Naive thymus-derived CD8-positive, alpha-beta T cell (primary cell): ENCODE data around the gene ITPKC. TPM values are rescaled to one million over a fixed set of nuclear protein-coding genes. Genes with fewer than 3 reads are reported as not detected.

ENCODE experiments used
- ATAC-seq, 2 donors: fragments of 150-1000 bp; cut with Tn5 transposase in 1 of 2; sonication (Bioruptor Pico), chemical (Tn5 transposase) in 1 of 2; 1 replicate in 1 of 2; 2 replicates in 1 of 2; pipeline ENCODE4 v1.10.0; 2021; ENCODE audit warnings: mild to moderate bottlenecking in 2 of 2, moderate library complexity in 2 of 2
- POLR2A ChIA-PET: fragments of 350-600 bp; sonication (Branson Sonifier 250); formaldehyde crosslinking; loops from one replicate; lab custom pipeline; 2021; ENCODE audit warnings: antibody characterized with exemption; lab: Charles Lee
- DNase-seq, 10 donors: peaks; one replicate each; pipeline versions ENCODE4 v3.0.0 to v3.0.0-alpha.2; 2020 to 2022
- H3K27ac Mint-ChIP-seq, 10 donors: one replicate each; pipeline ENCODE4 v1.8.0; 2020 to 2022; ENCODE audit warnings: mild to moderate bottlenecking in 10 of 10, mixed read lengths in 10 of 10, moderate library complexity in 4 of 10, inconsistent platforms in 1 of 10
- H3K27me3 Mint-ChIP-seq, 5 donors: one replicate each; pipeline ENCODE4 v1.8.0; 2021 to 2022; ENCODE audit warnings: mixed read lengths in 5 of 5
- H3K36me3 Mint-ChIP-seq, 3 donors: one replicate each; pipeline ENCODE4 v1.8.0; 2020 to 2022; ENCODE audit warnings: mixed read lengths in 3 of 3, mild to moderate bottlenecking in 2 of 3, inconsistent platforms in 1 of 3
- H3K4me1 Mint-ChIP-seq, 4 donors: one replicate each; pipeline ENCODE4 v1.8.0; 2021 to 2022; ENCODE audit warnings: mixed read lengths in 4 of 4
- H3K4me3 Mint-ChIP-seq, 10 donors: one replicate each; pipeline ENCODE4 v1.8.0; 2020 to 2022; ENCODE audit warnings: mild to moderate bottlenecking in 10 of 10, mixed read lengths in 10 of 10, moderate library complexity in 6 of 10, inconsistent platforms in 1 of 10
- H3K9me3 Mint-ChIP-seq, 9 donors: one replicate each; pipeline ENCODE4 v1.8.0; 2020 to 2022; ENCODE audit warnings: mixed read lengths in 9 of 9, mild to moderate bottlenecking in 3 of 9, inconsistent platforms in 1 of 9, moderate library complexity in 1 of 9
- polyA plus RNA-seq, 3 donors: library from polyadenylated mRNA; unstranded; fragments of 300-500 nt; fragmentation: Illumina TruSeq; gene quantifications; one replicate each; pipeline ENCODE4 v1.2.3, GENCODE V29; 2021
- total RNA-seq, 8 experiments: library from RNA in 2 of 8; stranded (reverse) in 2 of 8; gene quantifications; one replicate each; pipeline ENCODE4 v1.2.3 and lab custom pipeline; 2021 to 2026

Gene ITPKC
- total and polyA plus RNA-seq, 5 experiments from 2014 or later: 2.9 to 8.1 (median 5.7) TPM

DNA sequence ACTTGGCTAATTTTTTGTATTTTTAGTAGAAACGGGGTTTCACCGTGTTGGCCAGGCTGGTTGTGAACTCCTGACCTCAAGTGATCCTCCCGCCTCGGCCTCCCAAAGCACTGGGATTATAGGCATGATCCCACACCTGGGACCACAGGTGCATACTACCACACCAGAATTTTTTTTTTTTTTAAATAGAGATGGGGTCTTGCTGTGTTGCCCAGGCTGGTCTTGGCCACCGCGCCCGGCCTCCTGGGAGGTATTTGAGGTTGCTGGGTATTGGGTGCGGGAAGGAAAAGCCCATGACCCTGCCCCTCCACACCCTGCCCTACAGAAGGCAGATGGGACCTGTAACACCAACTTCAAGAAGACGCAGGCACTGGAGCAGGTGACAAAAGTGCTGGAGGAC is 19.7 kb downstream of the ITPKC start:
- Mint-ChIP-seq H3K36me3 (peaks cover 6 to 57% (median 18%) of the 10 kb centered on the region in 3 donors), H3K9me3 (no peaks in the 10 kb centered on the region), H3K4me3 (no peak overlapping the region), H3K4me1 (peaks cover 0 to 3% (median 0%) of the 10 kb centered on the region in 4 donors), H3K27ac (no peak overlapping the region), H3K27me3 (no peaks in the 10 kb centered on the region)
- POLR2A ChIA-PET: interaction anchor here (0.5 to 0.7 kb wide), 2 partner anchors 13 to 30 kb away, joined by 3 to 10 read pairs; no protein-coding TSS in a partner anchor
- no peak for DNase-seq
- ATAC-seq: no peak

DNA sequence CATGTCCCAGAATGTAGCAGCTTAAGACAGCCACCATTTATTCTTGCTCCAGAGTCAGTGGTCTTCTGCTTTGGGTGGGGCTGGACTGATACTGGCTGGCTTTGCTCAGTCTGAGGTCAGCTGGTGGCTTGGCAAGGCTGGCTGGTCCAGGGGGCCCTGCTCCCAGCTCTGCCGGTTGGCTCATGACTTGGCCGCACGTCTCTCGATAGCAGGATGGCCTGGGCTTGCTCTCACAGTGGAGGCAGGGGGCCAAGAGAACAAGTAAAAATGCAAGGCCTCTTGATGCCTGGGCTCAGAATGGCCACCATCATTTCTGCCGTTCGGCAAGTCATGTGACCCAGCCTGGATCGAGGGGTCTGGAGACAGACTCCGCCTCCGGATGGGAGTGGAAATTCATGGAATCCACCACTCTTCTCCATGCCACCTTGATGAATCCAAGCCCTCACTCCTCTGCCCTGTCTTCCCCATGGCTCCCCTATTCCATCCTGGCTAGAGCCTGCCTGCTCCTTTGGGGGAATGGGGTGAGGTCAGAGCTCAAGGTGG is 20.3 kb downstream of the ITPKC start:
- POLR2A ChIA-PET: no interaction called here
- H3K4me3 Mint-ChIP-seq: no peak overlapping the region
- no peaks in the 10 kb centered on the region for H3K27me3 Mint-ChIP-seq
- peaks cover 6 to 53% (median 18%) of the 10 kb centered on the region in 3 donors for H3K36me3 Mint-ChIP-seq
- no peak for DNase-seq
- ATAC-seq: no peak
- no peaks in the 10 kb centered on the region for H3K9me3 Mint-ChIP-seq
- H3K4me1 Mint-ChIP-seq: peaks cover 0 to 3% (median 1%) of the 10 kb centered on the region in 4 donors
- no peak overlapping the region for H3K27ac Mint-ChIP-seq

DNA sequence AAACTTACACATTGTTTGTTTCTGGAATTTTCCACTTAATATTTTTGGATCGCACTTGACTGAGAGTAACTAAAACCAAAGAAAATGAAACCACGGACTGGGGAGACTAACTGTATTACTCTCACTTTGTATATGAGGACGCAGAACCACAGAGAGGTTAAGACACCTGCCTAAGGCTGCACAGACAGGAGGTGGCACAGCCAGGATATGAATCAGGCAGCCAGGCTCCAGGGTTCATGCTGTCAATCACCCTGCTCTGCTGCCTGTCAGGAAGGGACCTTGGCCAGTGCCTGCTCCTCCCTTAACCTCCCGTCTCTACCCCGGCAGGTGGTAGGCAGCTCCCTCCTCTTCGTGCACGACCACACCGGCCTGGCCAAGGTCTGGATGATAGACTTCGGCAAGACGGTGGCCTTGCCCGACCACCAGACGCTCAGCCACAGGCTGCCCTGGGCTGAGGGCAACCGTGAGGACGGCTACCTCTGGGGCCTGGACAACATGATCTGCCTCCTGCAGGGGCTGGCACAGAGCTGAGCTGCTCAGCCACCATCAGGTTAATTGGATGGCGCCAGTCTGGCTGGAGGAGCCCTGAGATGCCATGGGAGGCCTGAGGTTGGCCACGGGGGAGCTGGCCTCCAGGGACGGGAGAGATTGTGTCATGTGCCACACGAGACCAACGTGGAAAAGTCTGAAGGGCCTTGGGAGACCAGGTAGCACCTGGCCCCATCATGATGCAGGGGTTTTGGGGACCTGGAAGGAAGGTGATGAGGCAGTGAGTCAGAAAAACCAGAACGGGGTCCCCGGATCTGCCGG is 22.3 kb downstream of the ITPKC start:
- H3K27me3 Mint-ChIP-seq: no peaks in the 10 kb centered on the region
- peak overlapping the region in 1 of 10 donors; percentile 62 for H3K27ac Mint-ChIP-seq
- DNase-seq (no peak), ATAC-seq (no peak)
- no peak overlapping the region for H3K4me3 Mint-ChIP-seq
- peaks cover 0 to 3% (median 1%) of the 10 kb centered on the region in 4 donors for H3K4me1 Mint-ChIP-seq
- no peaks in the 10 kb centered on the region for H3K9me3 Mint-ChIP-seq
- POLR2A ChIA-PET: interaction anchor here (2.3 kb wide), 1 partner anchor 68 kb away, joined by 5 read pairs; no protein-coding TSS in a partner anchor
- peaks cover 6 to 32% (median 10%) of the 10 kb centered on the region in 3 donors for H3K36me3 Mint-ChIP-seq

DNA sequence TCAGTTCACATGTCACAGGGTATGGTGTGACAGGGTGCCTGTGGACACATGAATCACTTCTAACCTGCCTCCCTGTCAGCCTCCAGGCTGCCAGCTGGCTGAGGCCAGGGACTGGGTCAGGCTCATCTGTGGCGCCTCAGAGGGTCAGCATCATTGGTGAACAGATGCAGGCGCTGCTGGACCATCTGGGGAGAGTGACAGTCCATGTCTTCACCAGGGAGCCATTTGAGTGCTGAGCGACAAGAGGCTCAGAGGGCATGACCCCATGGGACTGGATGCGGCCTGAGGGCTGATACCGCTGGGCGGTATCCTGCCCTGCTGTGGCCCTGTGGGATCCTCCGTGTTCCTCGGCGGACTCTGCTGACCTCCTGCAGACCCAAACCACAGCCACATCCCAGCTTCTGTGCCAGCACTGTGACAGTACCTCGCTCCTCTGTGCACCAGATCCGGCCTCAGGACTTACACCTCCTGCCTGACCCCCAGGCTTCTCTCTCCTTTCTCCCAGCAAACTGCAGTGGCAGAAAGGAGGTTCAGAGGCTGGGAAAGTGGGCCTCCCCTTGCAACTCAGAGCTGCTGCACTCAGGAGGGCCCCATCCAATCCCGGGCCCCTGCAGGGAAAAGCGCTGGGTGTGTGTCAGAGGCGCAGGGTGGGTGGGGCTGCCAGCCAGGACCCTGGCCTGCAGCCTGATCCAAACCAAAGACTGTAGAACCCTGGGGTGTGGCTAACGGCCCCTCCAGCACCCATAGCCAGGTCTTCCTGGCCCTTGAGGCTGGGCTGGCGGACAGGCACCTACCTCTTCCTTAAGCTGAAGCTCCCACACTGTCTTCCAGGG is 23.2 kb downstream of the ITPKC start:
- no peaks in the 10 kb centered on the region for H3K9me3 Mint-ChIP-seq
- H3K27me3 Mint-ChIP-seq: no peaks in the 10 kb centered on the region
- POLR2A ChIA-PET: interaction anchor here (2.3 kb wide), 1 partner anchor 67 kb away, joined by 5 read pairs; no protein-coding TSS in a partner anchor
- no peak for ATAC-seq
- no peak overlapping the region for H3K27ac Mint-ChIP-seq
- H3K4me3 Mint-ChIP-seq: no peak overlapping the region
- peaks cover 0 to 3% (median 1%) of the 10 kb centered on the region in 4 donors for H3K4me1 Mint-ChIP-seq
- peaks cover 6 to 24% (median 7%) of the 10 kb centered on the region in 3 donors for H3K36me3 Mint-ChIP-seq
- no peak for DNase-seq

DNA sequence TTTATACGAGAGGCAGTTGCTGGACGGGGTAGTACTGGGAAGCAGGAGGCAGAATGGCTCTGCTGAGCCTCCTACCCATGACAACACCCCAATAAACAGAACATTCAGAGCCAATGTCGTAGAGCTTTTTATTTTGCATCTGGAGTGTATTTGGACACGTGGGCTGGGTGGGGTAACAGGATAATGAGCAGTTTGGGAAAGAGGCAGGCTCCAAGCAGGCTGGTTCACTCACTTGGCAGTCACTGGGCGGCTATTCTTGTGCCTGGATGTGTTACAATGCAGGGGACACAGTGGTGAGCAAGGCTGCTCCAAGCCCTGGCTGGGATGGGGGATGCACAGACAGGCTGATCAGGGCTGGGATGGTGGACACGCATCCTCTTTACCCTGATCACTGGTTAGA is 23.8 kb downstream of the ITPKC start:
- no peak overlapping the region for H3K4me3 Mint-ChIP-seq
- POLR2A ChIA-PET: interaction anchor here (2.3 kb wide), 1 partner anchor 66 kb away, joined by 5 read pairs; no protein-coding TSS in a partner anchor
- H3K27me3 Mint-ChIP-seq: no peaks in the 10 kb centered on the region
- ATAC-seq (no peak), DNase-seq (no peak)
- H3K27ac Mint-ChIP-seq: peak overlapping the region in 1 of 10 donors; percentile 80
- H3K9me3 Mint-ChIP-seq: no peaks in the 10 kb centered on the region
- peaks cover 0 to 17% (median under 1%) of the 10 kb centered on the region in 3 donors for H3K36me3 Mint-ChIP-seq
- peaks cover 0 to 2% (median 0%) of the 10 kb centered on the region in 4 donors for H3K4me1 Mint-ChIP-seq

DNA sequence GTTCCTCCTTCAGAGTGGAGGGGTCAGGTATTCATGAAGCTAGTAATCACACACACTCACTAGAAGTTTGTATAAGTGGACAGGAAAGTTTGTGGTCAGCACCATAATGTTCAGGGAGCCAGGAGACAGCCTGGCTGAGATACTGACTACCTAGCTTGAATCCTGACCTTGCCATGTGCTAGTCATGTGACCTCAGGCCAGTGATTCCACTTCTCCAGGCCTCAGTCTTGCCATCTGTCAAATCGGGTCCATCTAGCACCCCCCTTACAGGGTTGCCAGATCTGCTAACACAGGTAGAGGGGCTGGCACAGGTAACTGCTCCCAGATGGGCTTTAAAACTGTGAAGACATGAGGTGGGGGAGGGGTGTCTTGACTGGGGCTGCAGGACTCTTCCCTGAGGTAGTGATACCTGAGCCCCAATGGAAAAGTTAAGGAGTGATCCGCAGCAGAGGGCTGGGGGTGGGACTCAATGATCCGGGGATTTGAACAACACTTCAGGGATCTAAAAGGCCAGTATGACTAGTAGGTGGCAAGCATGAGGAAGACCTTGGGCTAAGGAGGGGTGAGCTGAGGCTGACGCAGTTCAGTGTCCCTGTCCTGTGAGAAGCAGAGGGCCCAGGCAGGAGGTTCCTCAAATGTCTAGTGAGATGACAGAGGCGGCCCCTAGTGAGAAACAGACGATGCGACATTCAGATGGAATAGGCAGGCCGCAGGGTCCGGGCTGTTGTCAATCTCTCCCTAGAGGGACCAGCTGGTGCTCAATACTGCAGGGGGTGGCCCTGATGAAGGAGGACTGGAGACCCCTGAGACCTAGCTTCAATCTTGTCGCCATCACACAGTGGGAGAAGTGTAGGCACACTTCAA is 24.8 kb downstream of the ITPKC start:
- DNase-seq (no peak), ATAC-seq (no peak)
- Mint-ChIP-seq H3K36me3 (peaks cover 0 to 15% (median 0%) of the 10 kb centered on the region in 3 donors), H3K9me3 (no peaks in the 10 kb centered on the region), H3K4me3 (no peak overlapping the region), H3K27me3 (no peaks in the 10 kb centered on the region), H3K4me1 (peaks cover 0 to 2% (median 0%) of the 10 kb centered on the region in 4 donors), H3K27ac (peak overlapping the region in 3 of 10 donors; percentile 22 to 56 (median 24))
- POLR2A ChIA-PET: interaction anchor here (1.0 to 2.3 kb wide), 2 partner anchors 9 to 65 kb away, joined by 3 to 5 read pairs; partner anchors contain the start of genes ACTMAP and SNRPA

DNA sequence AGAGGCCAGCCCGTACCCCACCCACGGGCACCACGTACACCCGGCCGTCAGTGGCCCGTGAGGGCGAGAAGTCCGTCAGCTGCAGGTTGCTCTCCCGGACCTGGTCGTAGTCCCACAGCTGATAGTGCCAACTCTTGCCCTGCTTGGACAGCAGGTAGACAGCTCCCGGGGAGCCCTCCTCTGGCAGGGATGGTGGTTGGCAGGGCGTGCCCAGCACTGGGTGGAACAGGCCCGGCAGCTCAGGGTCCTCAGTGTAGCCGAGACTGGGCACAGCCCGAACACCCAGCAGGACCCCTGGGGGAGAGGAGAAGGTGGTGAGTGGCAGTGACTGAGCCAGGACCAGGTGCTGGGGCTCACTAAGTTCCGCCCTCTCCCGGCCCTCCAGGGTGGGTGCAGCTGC is 25.6 kb downstream of the ITPKC start:
- Mint-ChIP-seq H3K9me3 (no peaks in the 10 kb centered on the region), H3K4me1 (peaks cover 0 to 2% (median 0%) of the 10 kb centered on the region in 4 donors), H3K27me3 (no peaks in the 10 kb centered on the region), H3K27ac (peak overlapping the region in 1 of 10 donors; percentile 24), H3K36me3 (peaks cover 0 to 14% (median 0%) of the 10 kb centered on the region in 3 donors), H3K4me3 (no peak overlapping the region)
- ATAC-seq: no peak
- no peak for DNase-seq
- POLR2A ChIA-PET: interaction anchor here (1.0 kb wide), 1 partner anchor 8 kb away, joined by 3 read pairs; the partner anchor contains the start of genes ACTMAP and SNRPA

DNA sequence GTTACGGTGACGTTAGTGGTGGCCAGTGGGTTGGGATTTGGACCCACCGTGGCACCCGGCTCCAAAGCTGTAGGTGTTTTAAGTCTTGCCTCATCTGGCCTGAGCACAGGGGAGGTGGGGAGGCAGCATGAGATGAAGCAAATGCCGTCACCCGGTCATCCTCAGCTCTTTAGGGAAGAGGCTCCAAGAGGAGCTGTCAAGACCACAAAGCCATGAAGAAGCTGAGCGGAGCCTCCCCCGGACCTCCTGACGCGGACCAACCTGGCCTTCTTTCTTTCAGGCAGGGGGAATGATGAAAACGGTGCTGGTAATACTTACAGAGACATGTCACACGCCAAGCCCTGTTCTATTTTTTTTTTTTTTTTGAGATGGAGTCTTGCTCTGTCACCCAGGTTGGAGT is 26.0 kb downstream of the ITPKC start:
- no peaks in the 10 kb centered on the region for H3K27me3 Mint-ChIP-seq

DNA sequence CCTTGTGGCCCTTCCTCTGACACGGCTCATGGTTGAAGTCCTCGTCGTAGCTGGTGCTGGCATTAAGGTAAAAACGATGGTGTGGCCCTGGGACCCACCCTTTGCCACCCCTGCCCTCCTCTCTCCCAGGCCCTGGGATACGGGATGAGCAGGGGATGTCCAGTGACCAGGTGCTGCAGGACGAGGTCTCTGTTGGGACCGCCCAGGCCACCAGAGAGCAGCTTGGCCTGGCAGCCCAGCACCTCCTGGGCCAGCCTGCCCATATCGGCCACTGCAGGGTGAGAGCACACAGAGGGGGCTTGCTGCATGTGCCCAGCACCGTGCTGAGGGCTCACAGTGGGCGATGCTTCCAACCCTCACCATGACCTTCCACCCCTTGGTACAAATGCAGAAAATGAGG is 27.0 kb downstream of the ITPKC start:
- Mint-ChIP-seq H3K4me1 (peaks cover 0 to 7% (median 2%) of the 10 kb centered on the region in 4 donors), H3K4me3 (peak overlapping the region in 1 of 10 donors; percentile 47), H3K27ac (no peak overlapping the region), H3K27me3 (no peaks in the 10 kb centered on the region), H3K9me3 (no peaks in the 10 kb centered on the region), H3K36me3 (peaks cover 0 to 7% (median 0%) of the 10 kb centered on the region in 3 donors)
- DNase-seq (no peak), ATAC-seq (no peak)
- POLR2A ChIA-PET: interaction anchor here (1.3 to 1.6 kb wide), 2 partner anchors 34 to 54 kb away, joined by 5 read pairs; partner anchors contain the start of genes EGLN2 and RAB4B

More for the DNA sequence above, 26.0 kb downstream of the ITPKC start:
- DNase-seq (no peak), ATAC-seq (no peak)
- H3K4me1 Mint-ChIP-seq: peaks cover 0 to 2% (median 0%) of the 10 kb centered on the region in 4 donors
- H3K4me3 Mint-ChIP-seq: no peak overlapping the region
- H3K9me3 Mint-ChIP-seq: no peaks in the 10 kb centered on the region
- H3K36me3 Mint-ChIP-seq: peaks cover 0 to 10% (median 0%) of the 10 kb centered on the region in 3 donors
- POLR2A ChIA-PET: interaction anchor here (1.0 kb wide), 1 partner anchor 8 kb away, joined by 3 read pairs; the partner anchor contains the start of genes ACTMAP and SNRPA
- H3K27ac Mint-ChIP-seq: peak overlapping the region in 1 of 10 donors; percentile 13

DNA sequence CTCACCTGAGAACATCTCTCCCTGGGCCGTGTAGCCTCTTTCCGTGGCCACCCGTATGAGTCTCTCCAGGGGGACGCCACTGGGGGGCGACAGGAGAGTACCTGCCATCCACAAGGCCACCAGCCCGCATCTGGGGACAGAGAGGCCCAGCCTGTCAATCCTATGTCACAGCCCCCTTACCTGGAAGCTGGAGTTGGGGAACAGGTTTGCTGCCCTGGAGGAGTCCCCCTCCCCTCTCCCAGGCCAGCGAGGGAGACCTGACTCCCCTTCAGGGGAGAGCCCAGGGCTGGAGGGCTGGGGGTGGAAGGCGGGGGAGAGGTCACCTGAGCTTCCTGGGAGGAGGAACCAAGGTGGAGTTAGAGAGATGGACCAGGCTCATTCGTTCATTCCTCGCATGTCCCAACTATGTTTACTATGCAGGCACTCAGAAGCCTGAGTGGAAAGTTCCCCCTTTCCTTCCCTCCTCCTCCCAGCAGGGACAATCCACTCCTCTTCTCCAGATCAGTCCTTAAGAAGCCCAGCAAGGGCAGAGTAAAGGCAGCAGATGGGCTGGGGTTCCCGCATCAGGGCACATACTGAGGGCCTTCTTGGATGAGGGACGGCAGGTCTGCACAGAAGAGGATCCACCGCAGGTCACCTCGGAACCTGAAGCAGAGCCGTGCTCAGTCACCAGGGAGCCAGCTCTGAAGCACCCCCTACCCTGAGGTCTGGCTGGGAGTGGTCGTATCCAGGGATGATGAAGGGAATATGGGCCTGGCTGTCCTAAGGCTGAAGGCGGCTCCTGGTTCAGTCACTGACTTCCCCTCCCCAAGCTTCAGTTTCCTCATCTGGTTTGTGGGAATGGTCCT is 27.9 kb downstream of the ITPKC start:
- H3K9me3 Mint-ChIP-seq: no peaks in the 10 kb centered on the region
- peak in 1 of 2 donors; percentile 54 for ATAC-seq
- POLR2A ChIA-PET: interaction anchor here (0.5 to 1.6 kb wide), 3 partner anchors 33 to 57 kb away, joined by 5 to 6 read pairs (median 5); partner anchors contain the start of genes EGLN2 and RAB4B
- H3K27me3 Mint-ChIP-seq: no peaks in the 10 kb centered on the region
- H3K36me3 Mint-ChIP-seq: no peaks in the 10 kb centered on the region
- H3K4me1 Mint-ChIP-seq: peaks cover 4 to 14% (median 8%) of the 10 kb centered on the region in 4 donors
- H3K27ac Mint-ChIP-seq: peak overlapping the region in 2 of 10 donors; percentile 65 to 73
- H3K4me3 Mint-ChIP-seq: no peak overlapping the region
- peak in 3 of 10 donors; percentile 17 to 34 (median 25) for DNase-seq
